ENCODE data around the gene CRADD. TPM values are rescaled to one million over a fixed set of nuclear protein-coding genes. Genes with fewer than 3 reads are reported as not detected.
A peak's percentile ranks its signal among the peaks of the same experiment; 100 is the strongest.

Gene CRADD
- total RNA-seq, 1 donor: 17.2 TPM

GRCh38 chr12:93888964-93889363 is 211.8 kb downstream of the CRADD start:
- no peak for DNase-seq (ENCODE audit: low read depth in 2 of 3, low spot score in 2 of 3)

GRCh38 chr12:93889516-93890212 is 212.5 kb downstream of the CRADD start:
- DNase-seq (ENCODE audit: low read depth in 2 of 3, low spot score in 2 of 3): peak in 1 of 3 donors; percentile 12

- no peak for DNase-seq (ENCODE audit: low read depth in 2 of 3, low spot score in 2 of 3)
Observed at GRCh38 chr12:93892423-93893268, 215.5 kb downstream of the CRADD start.

GRCh38 chr12:93894391-93895088 is 217.4 kb downstream of the CRADD start:
- DNase-seq (ENCODE audit: low read depth in 2 of 3, low spot score in 2 of 3): peak in 2 of 3 donors; percentile 31 to 56

GRCh38 chr12:93895089-93895445 is 217.9 kb downstream of the CRADD start:
- DNase-seq (ENCODE audit: low read depth in 2 of 3, low spot score in 2 of 3): no peak

GRCh38 chr12:93896427-93896826 is 219.3 kb downstream of the CRADD start:
- DNase-seq (ENCODE audit: low read depth in 2 of 3, low spot score in 2 of 3): no peak

- DNase-seq (ENCODE audit: low read depth in 2 of 3, low spot score in 2 of 3): no peak
Observed at GRCh38 chr12:93896952-93897351, 219.8 kb downstream of the CRADD start.

GRCh38 chr12:93901739-93902138 is 224.6 kb downstream of the CRADD start:
- no peak for DNase-seq (ENCODE audit: low read depth in 2 of 3, low spot score in 2 of 3)

GRCh38 chr12:93902192-93902591 is 225.0 kb downstream of the CRADD start:
- no peak for DNase-seq (ENCODE audit: low read depth in 2 of 3, low spot score in 2 of 3)

- no peak for DNase-seq (ENCODE audit: low read depth in 2 of 3, low spot score in 2 of 3)
Observed at GRCh38 chr12:93902736-93903562, 225.8 kb downstream of the CRADD start.

GRCh38 chr12:93904124-93904523 is 226.9 kb downstream of the CRADD start:
- DNase-seq (ENCODE audit: low read depth in 2 of 3, low spot score in 2 of 3): no peak

GRCh38 chr12:93908264-93908663 is 231.1 kb downstream of the CRADD start:
- no peak for DNase-seq (ENCODE audit: low read depth in 2 of 3, low spot score in 2 of 3)

- no peak for DNase-seq (ENCODE audit: low read depth in 2 of 3, low spot score in 2 of 3)
Observed at GRCh38 chr12:93908846-93909567, 231.8 kb downstream of the CRADD start.

- DNase-seq (ENCODE audit: low read depth in 2 of 3, low spot score in 2 of 3): no peak
Observed at GRCh38 chr12:93911396-93911795, 234.2 kb downstream of the CRADD start.

- no peak for DNase-seq (ENCODE audit: low read depth in 2 of 3, low spot score in 2 of 3)
Observed at GRCh38 chr12:93912086-93912733, 235.0 kb downstream of the CRADD start.

- no peak for DNase-seq (ENCODE audit: low read depth in 2 of 3, low spot score in 2 of 3)
Observed at GRCh38 chr12:93913845-93914244, 236.7 kb downstream of the CRADD start.

GRCh38 chr12:93914281-93914680 is 237.1 kb downstream of the CRADD start:
- no peak for DNase-seq (ENCODE audit: low read depth in 2 of 3, low spot score in 2 of 3)

- no peak for DNase-seq (ENCODE audit: low read depth in 2 of 3, low spot score in 2 of 3)
Observed at GRCh38 chr12:93915411-93915810, 238.2 kb downstream of the CRADD start.

GRCh38 chr12:93916402-93916801 is 239.2 kb downstream of the CRADD start:
- no peak for DNase-seq (ENCODE audit: low read depth in 2 of 3, low spot score in 2 of 3)

All from hematopoietic multipotent progenitor cell (in vitro differentiated cells).